ENCODE data around the gene GHR.

DNA sequence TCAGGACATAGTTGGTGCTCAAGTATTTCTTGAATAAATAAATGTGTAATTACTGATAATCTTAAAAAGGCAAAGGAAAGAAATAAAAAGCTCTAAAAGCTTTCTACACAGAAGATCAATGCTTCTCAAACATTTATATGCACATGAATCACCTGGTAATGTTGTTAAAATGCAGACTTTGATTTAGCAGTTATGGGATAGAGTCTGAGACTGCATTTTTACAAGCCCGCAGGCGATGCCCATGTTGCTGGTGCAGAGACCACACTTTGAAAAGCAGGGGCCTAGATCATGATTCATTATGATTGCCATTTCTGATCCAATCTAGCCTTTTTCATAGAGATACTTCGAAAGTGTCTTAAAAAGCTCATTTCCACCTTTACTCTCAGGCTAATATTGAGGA lies 329.9 kb downstream of the GHR start:
- TF ChIP-seq, protein P1, sequence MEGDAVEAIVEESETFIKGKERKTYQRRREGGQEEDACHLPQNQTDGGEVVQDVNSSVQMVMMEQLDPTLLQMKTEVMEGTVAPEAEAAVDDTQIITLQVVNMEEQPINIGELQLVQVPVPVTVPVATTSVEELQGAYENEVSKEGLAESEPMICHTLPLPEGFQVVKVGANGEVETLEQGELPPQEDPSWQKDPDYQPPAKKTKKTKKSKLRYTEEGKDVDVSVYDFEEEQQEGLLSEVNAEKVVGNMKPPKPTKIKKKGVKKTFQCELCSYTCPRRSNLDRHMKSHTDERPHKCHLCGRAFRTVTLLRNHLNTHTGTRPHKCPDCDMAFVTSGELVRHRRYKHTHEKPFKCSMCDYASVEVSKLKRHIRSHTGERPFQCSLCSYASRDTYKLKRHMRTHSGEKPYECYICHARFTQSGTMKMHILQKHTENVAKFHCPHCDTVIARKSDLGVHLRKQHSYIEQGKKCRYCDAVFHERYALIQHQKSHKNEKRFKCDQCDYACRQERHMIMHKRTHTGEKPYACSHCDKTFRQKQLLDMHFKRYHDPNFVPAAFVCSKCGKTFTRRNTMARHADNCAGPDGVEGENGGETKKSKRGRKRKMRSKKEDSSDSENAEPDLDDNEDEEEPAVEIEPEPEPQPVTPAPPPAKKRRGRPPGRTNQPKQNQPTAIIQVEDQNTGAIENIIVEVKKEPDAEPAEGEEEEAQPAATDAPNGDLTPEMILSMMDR (conservative IDR thresholded peaks at IDR 0.05 in 1 of 2, IDR thresholded peaks at IDR 0.05 in 1 of 2; ENCODE audit: extremely low read depth in 1 of 2, insufficient read depth in 1 of 2, low read depth in 1 of 2, low read length in 2 of 2), result no peak
- no peak for TF ChIP-seq EZH2 (IDR thresholded peaks at IDR 0.05; ENCODE audit: borderline replicate concordance, low read length)

Measured in mammary epithelial cell (primary cell).